ENCODE results near the gene HK1.
"Not testable (repeated sequence)": the region's sequence is repeated elsewhere in the genome, so short reads cannot be mapped to it uniquely, and the experiment has no call there.

Gene HK1

DNA sequence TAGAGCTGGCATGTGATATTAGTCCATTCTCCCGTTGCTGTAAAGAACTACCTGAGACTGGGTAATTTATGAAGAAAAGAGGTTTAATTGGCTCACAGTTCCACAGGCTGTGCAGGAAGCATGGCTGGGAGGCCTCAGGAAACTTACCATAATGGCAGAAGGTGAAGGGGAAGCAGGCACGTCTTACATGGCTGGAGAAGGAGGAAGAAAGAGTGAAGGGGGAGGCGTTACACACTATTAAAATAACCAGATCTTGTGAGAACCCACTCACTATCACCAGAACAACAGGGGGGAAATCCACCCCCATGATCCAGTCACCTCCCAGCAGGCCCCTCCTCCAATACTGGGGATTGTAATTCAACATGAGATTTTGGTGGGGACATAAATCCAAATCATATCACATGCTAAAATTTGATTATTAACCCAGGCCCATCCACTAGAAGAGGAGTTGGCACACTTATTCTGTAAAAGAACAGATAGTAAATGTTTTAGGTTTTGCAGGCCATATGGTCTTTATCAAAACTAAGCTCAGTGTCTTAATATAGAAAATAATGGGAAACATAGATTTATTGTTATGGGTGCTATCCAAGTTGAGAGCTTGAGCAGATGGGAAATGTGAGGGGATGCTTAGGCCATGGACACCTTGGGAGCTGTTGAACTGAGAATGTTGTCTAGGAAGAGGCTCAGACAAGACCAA lies 18.6 kb upstream of the HK1 start:
- DNase-seq, result no peak

DNA sequence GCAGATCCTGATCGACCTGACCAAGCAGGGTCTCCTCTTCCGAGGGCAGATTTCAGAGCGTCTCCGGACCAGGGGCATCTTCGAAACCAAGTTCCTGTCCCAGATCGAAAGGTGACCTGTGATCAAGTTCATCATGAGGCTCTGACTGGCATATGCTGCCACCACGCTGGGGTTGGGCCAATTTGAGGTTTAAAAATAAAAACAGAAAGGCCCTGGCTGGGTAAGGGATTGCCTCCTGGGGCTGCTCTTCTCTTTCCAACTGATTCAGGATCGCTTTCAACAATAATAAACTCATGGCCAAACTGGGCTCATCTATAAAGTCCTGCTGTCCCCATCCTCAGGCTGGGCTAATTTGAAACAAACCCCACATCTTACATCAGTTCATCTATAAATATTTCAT lies 17.1 kb upstream of the HK1 start:
- no peak for DNase-seq

DNA sequence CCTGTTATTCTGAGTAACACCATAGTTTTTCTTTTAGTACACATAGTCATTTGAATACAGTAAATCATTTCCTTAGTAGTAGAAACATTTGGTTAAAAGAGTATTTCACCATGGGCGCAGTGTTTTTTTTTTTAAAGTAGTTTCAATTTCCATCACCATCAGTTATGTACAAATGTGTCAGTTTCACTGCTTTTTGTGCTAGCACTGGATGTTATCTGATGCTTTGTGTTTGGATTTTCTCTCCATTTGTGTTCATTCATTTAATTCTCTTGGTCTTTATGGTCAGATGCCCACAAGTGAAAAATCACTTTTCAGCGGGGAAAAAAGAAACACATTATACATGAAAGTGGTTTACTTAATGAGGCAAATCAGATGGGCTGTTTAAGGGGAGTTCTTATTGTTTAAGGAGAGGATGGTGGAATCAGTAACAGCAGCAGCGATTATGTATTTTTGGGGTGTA lies 16.0 kb upstream of the HK1 start:
- DNase-seq, result no peak

DNA sequence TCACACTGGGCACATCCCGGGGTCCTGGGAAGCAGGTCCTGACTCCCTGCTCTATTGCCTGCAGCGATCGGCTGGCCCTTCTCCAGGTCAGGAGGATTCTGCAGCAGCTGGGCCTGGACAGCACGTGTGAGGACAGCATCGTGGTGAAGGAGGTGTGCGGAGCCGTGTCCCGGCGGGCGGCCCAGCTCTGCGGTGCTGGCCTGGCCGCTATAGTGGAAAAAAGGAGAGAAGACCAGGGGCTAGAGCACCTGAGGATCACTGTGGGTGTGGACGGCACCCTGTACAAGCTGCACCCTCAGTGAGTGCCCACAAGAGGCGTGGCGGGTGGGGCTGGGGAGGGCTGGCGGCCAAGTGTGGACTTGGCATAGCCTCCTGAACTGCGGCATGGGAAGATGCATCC lies 12.8 kb upstream of the HK1 start:
- DNase-seq, result no peak

DNA sequence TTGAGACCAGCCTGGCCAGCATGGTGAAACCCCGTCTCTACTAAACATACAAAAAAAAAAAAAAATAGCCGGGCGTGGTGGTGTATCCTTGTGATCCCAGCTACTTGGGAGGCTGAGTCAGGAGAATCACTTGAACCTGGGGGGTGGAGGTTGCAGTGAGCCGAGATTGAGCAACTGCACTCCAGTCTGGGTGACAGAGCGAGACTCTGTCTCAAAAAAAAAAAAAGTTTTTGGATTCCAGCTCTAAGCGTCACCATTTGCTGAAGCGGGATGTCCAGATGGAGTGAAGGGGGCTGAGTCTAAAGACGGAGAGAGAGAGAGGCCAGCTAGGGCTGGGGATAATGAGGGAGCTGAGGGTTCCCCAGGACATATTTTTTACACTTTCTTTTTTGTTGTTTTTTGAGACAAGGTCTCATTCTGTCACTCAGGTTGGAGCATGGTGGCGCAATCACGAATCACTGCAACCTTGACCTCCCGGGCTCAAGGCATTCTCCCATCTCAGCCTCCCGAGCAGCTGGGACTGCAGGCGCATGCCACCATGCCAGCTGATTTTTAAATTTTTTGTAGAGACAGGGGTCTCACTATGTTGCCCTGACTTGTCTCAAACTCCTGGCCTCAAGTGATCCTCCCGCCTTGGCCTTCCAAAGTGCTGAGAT lies 9.4 kb upstream of the HK1 start:
- peak; percentile 30 for DNase-seq

DNA sequence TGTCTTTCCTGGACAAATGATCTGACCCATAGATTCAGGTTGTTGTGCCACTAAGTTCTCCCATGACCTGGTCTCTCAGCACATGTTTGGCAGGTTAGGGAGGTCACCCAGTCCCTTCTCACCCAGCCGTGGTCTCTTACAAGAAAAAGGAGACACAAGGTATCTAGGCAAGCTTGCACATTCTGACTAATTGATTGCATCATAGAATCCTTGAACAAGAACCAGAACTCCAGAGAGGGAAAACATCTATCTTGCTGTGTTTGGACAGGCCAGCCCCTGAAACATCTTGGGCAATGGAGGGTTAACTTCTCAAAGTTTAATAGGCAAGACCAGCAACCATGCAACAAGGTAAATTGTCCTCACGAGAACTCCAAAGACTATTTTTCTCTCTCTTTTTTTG lies 8.5 kb upstream of the HK1 start:
- DNase-seq, result peak; percentile 44

DNA sequence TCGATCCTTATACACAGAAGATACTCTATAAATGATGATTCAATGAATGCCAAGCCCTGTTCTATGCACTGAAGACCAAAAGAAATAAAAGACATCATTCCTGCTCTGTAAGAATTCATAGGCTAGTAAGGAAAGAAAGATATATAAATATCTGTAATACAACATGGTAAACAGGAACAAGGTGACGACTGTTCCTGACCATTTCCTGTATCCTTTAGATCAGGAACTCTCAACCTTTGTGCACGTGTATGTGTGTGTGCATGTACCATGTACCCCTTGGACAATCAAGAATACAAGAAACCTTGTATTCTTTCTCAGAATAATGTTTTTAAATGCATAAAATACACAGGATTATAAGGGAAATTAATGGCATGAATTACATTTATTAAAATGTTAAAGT lies 7.3 kb upstream of the HK1 start:
- DNase-seq, result no peak

DNA sequence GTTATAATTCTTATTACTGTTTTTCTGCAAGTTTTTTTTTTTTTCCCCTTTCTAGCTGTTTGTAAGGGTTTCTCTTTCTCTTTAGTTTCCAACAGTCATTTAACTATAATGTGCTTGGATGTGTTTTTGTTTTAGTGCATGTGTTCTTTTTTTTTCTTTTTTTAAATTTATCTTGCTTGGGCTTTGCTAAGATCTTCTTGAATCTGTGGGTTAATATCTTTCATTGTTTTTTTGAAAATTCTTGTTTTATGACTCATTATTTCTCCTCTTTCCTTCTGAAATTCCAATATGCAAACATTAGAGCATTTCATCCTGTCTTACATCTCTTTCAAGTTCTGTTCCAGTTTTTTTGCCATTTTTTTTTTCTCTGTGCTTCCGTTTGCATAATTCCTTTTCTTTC lies 5.7 kb upstream of the HK1 start:
- DNase-seq, result no peak

DNA sequence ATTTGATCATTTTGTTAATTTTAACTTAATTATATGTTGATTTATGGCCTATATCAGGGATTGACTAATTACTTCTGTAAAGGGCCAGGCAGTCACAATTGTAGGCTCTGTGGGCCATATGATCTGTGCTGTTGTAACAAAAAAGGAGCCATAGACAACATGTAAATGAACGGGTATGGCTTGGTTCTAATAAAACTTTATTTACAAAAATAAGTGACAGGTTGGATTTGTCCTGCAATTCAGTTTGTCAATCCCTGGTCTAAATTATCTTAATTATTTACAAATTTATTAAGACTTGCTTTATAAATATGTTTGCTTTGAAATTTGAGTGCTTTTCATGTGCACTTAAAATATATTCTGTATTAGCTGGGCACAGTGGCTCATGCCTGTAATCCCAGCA lies 2.9 kb upstream of the HK1 start:
- no peak for DNase-seq

DNA sequence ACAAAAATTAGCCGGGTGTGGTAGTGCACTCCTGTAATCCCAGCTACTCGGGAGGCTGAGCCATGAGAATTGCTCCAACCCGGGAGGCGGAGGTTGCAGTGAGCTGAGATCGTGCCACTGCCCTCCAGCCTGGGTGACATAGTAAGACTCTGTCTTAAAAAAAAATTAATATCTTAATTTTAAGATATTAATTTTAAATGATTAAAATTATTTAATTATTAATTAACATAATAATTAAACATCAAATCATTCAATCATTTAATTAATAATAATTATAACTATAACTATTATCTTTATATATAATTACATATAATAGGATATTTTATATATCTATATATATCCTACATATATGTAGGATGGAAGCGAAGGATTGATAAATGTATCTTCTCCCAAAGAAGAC lies 1.8 kb upstream of the HK1 start:
- DNase-seq, result no peak

DNA sequence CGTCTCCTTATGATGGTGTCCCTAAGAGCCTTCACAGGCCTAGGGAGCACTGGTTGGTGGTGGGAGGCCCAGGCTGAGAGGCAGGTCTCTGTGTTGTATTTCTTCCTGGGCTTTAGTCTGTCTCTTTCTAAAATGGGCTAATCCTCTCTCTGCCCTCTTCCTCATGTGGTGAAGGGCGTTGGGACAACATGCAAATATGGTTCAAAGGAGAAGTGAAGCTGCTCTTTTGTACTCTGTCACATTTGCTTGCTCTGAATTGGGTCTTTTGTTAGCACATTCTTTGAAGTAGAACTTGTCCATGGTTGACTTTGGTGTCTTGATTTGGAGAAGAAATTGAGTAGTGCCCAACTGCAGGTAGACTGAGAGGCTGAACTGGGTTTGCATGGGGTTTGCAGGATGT lies 814 bp downstream of the HK1 start:
- DNase-seq, result no peak

DNA sequence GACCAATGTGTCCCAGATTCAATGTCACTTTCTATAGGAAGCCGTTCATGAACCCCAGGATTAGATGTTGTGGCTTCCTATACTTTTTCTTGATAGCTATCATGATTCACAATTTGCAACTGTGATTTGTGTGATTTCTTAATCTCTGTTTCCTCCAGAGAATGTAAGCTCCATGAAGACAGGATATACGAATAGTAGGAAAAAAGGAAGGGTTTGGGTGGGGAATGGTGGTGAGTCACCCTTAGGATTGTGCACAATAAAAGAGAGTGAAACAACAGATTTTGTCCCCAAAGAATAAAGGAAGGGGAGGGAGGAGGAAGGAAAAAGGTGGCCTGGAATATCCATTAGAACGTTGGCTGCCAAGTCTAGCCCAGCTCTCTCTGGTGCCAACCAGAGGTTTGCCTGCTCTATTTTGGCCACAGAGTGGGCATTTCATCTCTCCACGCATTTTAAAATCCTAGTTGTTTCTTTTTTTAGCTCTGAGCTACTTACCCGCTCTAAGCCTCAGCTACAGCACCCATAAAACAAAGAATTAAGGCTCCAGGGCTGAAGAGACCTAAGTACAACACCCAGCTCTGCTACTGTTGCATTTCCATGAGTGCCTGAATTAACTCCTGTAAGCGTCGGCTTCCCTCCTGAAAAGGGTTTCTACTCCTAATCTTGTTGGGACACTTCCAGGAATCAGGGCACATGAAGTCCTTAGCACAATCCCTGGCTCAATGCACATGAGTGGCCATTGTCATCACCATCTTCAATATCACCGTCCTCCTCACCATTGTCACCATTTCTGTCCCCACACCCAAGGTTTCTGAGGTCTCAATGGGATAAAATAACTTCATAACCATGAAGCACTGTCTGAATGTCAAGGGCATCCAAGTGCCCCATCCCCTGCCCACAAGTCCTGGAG lies 3.5 kb downstream of the HK1 start:
- DNase-seq, result no peak

DNA sequence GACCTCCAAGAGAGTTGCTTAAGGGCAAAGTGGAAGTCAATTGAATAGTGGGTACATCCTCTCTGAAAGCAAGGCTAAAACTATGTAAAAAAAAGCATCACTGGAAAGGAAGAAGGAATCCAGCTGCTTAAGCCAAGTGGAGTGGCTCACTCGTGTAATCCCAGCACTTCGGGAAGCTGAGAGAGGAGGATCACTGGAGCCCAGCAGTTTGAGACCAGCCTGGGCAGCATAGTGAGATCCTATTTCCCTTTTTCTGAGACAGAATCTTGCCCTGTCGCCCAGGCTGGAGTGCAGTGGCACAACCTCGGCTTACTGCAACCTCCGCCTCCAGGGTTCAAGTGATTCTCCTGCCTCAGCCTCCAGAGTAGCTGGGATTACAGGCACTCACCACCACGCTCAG lies 6.1 kb downstream of the HK1 start:
- DNase-seq, result not testable (repeated sequence)

DNA sequence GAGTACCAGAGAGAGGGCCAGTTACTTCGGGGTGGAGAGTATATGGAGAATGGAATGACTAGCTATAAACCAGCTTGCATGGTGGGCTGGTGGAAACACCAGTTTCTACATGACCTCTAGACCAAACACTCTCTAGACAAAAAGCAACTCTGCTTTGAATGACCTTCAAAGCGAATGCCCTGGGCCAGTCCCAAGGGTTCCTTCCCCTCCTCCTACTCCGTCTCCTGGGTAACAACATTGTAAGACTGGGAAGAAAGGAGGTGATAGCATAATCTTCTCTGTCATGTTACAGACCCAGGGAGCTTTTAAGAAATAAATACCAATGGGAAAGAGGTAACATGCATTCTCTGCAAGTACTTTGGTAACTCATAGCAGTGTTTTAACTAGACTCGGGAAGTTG lies 7.4 kb downstream of the HK1 start:
- no peak for DNase-seq

DNA sequence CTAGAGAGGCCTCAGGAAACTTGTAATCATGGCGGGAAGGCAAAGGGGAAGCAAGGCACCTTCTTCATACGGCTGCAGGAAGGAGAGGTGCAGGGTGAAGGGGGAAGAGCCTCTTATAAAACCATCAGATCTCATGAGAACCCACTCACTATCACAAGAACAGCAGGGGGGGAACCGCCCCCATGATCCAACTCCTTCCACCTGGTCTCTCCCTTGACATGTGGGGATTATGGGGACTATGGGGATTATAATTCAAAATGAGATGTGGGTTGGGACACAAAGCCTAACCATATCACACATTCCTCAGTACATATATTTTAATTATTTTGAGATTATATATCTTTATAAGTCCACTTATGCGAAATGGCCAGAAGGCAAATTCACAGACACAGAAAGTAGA lies 8.9 kb downstream of the HK1 start:
- no peak for DNase-seq

DNA sequence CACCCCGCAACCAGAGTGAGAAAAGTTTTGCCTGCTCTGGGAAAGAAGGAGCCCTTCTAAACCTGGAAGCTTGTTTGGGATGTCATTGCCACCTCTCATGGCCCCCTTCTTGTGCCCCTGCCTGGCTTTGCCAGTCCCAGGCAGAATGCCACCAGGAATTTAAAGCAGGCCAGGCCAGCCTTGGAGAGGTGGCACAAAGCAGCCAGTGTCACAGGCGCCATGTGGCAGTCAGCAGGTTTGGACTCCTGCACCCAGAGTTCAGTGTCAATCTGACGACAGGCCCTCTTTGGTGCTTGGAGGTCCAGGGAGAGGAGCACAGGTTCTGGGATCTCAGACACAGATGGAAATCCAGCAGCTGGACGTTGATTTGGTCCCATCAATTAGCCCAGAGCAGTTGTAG lies 12.7 kb downstream of the HK1 start:
- no peak for DNase-seq

DNA sequence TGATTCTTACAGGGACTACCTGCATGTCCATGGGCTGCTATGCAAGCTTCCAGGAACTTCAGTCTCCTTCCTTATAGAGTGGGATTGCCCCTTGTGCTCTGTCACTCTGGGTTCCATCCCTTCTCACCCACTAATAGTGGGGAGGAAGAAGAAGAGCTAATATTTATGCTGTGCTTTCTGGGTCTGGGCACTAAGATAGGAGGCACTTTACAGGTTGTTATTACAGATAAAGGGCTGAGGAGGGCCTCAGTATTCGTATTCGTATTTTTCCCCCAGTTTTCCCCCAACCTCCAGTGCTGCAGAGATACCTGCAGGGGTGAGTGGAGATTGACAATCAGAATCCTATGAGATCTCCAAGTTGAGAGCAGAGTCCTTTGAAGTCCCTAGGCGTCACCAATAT lies 14.2 kb downstream of the HK1 start:
- DNase-seq, result no peak

DNA sequence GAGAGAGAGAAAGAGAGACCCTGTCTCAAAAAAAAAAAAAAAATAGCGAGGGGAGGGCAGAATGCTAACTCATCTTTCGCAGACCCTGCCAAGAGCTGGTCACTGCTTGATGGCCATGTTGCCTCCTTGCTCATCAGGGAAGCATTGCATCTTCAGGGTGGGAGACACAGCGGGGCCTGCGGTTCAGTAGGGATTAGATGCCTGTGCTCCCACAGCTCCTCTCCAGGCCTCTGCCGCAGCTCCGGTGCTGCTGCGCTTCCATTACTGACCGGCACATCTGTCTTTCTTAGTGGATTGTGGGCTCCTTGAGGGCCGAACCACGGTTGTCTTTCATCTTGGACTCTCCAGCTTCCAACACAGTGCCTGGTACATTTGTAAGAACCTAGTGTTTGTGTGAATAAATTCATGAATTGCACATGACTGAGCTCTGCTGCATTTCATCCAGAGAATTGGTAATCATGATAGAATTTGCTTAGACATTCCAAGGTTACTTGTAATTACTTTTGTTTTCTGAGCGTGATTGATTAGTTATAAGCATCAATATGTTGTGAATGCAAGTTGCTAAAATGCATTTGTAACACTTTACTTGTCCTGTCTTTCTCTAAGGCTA lies 16.8 kb downstream of the HK1 start:
- no peak for DNase-seq

DNA sequence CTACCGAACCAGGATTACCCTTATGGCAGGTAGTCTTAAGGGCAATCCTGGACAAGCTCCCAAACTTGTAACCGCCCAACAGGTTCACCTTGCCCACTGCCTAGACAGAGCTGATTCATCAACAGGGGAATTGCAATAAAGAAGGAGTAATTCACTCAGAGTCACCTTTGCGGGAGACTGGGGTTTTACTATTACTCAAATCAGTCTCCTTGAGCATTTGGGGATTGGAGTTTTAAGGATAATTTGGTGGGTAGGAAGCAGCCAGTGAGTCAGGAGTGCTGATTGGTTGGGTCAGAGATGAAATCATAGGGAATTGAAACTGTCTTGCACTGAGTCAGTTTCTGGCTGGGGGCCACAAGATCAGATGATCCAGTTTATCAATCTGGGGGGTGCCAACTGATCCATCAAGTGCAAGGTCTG lies 25.3 kb downstream of the HK1 start:
- DNase-seq, result peak; percentile 23

DNA sequence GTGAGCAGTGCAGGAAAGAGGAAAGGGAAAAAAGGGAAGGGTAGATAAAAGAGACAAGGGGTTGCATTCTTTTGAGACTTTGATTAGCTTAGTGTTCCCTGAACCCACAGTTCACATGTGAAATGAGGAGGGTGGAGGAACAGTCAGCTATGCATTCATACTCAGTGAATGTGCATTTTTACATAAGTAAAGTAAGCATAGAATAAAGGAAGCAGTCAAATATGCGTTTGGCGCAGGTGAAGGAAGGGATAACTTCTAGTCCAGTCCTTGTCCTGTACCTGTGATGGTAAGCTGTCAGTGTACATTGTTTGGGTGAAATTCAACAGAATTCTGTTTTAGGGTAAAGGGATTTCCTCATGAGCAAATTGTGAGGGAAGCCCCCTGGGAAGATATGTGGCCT lies 28.1 kb downstream of the HK1 start:
- DNase-seq, result no peak

DNA sequence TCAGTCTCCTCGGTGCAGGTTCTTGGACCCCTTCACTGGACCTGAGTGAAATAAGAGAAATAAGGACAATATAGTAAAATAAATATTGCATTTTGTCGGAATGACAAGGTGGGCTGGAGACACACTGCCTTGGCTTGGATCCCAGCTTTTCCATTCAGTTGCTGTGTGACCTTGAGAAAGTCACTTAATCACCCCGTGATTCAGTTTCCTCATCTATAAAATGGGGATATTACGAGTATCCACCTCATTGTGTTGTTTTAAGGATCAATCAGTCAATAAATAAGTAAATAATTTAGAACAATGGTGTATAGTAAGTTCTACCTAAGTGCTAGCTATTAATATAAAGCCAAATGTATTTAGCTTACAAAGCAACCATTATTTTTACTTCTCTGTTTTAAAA lies 29.1 kb downstream of the HK1 start:
- no peak for DNase-seq

DNA sequence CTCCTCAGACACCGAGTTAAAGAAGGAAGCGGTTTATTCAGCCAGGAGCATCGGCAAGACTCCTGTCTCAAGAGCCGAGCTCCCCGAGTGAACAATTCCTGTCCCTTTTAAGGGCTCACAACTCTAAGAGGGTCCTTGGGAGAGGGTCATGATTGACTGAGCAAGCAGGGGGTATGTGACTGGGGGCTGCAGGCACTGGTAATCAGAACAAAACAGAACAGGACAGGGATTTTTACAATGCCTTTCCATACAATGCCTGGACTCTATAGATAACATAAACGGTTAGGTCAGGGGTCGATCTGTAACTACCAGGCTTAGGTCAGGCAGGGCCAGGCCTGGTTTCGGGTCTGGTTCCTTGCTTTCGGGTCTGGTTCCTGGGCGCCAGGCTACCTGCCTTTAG lies 30.0 kb downstream of the HK1 start:
- not testable (repeated sequence) for DNase-seq

DNA sequence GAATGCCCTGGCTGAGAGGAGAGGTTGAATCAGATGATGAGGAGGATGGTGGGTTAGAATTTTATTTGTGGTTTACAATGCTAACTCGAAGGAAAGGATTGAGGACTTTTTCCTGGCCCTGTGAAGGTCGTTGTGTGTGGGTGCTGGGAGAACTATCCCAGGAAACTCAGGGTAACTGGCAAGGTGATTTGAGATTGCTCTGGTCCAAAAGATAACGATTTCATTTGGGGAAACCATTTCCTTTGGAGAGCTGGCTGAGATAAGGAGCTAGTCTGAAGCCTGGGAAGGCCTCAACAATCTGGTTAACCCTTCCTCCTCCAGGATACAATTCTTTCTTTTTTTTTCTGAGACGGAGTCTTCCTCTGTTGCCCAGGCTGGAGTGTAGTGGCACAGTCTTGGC lies 33.0 kb downstream of the HK1 start:
- no peak for DNase-seq
